ENCODE measurements around the gene EGFR.

DNA sequence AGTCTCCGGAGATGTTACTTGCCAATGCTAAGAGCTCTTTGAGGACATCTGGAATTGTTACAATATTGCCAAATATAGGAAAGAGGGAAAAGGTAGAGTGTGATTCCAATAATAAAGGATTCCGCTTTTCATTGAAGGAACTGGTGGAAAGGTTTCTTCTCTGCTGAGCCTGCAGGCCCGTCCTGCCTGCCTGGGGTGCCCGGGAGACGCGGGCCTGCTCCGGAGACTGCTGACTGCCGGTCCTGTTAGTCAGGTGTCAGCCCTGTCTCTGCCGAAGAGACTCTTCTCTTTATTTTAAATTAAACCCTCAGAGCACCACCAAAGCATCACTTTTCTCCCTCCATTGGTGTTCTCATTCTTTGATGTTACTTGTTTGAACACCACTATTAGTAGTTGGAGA lies 2.2 kb downstream of the EGFR start:
- TF ChIP-seq, protein P1, sequence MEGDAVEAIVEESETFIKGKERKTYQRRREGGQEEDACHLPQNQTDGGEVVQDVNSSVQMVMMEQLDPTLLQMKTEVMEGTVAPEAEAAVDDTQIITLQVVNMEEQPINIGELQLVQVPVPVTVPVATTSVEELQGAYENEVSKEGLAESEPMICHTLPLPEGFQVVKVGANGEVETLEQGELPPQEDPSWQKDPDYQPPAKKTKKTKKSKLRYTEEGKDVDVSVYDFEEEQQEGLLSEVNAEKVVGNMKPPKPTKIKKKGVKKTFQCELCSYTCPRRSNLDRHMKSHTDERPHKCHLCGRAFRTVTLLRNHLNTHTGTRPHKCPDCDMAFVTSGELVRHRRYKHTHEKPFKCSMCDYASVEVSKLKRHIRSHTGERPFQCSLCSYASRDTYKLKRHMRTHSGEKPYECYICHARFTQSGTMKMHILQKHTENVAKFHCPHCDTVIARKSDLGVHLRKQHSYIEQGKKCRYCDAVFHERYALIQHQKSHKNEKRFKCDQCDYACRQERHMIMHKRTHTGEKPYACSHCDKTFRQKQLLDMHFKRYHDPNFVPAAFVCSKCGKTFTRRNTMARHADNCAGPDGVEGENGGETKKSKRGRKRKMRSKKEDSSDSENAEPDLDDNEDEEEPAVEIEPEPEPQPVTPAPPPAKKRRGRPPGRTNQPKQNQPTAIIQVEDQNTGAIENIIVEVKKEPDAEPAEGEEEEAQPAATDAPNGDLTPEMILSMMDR (IDR thresholded peaks at IDR 0.05), result no peak
- TF ChIP-seq POLR2AphosphoS5 (IDR thresholded peaks at IDR 0.05) (no peak), POLR2A (IDR thresholded peaks at IDR 0.05) (no peak)

Measured in prostate gland (tissue), 2 donors.